Neural cell (in vitro differentiated cells): Measurements from ENCODE around the gene CRYZL1.

Experiments used
- EP300 ChIP-seq: fragments of 450-650 bp; conservative IDR thresholded peaks from 2 replicates; pipeline ENCODE4 v1.6.1; 2014; ENCODE audit warnings: antibody characterized with exemption, mild to moderate bottlenecking, moderate library complexity; ENCODE audit not compliant: poor library complexity, severe bottlenecking
- EZH2 ChIP-seq: fragments of 200-600, 300-800 bp; shearing (Covaris generic), sonication (generic); IDR thresholded peaks from 2 replicates; pipeline ENCODE4 v1.6.1; 2014; ENCODE audit warnings: antibody characterized with exemption, low read length, borderline replicate concordance, mild to moderate bottlenecking; ENCODE audit not compliant: insufficient read depth, poor library complexity, severe bottlenecking
- MXI1 ChIP-seq: fragments of 450-650 bp; conservative IDR thresholded peaks from 2 replicates; pipeline ENCODE4 v1.6.1; 2014; ENCODE audit warnings: antibody characterized with exemption, mild to moderate bottlenecking; ENCODE audit not compliant: poor library complexity, severe bottlenecking
- POLR2AphosphoS5 ChIP-seq: IDR thresholded peaks from 2 replicates; pipeline ENCODE4 v1.6.1; 2012
- RAD21 ChIP-seq: fragments of 450-650 bp; conservative IDR thresholded peaks from 2 replicates; pipeline ENCODE4 v1.6.1; 2014; ENCODE audit warnings: antibody characterized with exemption, mild to moderate bottlenecking, moderate library complexity
- REST ChIP-seq: IDR thresholded peaks from 2 replicates; pipeline ENCODE4 v1.6.1; 2012; ENCODE audit warnings: borderline replicate concordance
- SMC3 ChIP-seq: fragments of 450-650 bp; conservative IDR thresholded peaks from 2 replicates; pipeline ENCODE4 v1.6.1; 2014; ENCODE audit warnings: antibody characterized with exemption, mild to moderate bottlenecking, moderate library complexity; ENCODE audit not compliant: poor library complexity
- TAF1 ChIP-seq: IDR thresholded peaks from 2 replicates; pipeline ENCODE4 v1.6.1; 2012; ENCODE audit warnings: low read depth
- TF ChIP-seq, protein P1 (sequence below): fragments of 450-650 bp; IDR thresholded peaks from 2 replicates; pipeline ENCODE4 v1.5.1; 2014; ENCODE audit warnings: antibody characterized with exemption, mild to moderate bottlenecking, moderate library complexity; ENCODE audit not compliant: poor library complexity, severe bottlenecking

DNA sequence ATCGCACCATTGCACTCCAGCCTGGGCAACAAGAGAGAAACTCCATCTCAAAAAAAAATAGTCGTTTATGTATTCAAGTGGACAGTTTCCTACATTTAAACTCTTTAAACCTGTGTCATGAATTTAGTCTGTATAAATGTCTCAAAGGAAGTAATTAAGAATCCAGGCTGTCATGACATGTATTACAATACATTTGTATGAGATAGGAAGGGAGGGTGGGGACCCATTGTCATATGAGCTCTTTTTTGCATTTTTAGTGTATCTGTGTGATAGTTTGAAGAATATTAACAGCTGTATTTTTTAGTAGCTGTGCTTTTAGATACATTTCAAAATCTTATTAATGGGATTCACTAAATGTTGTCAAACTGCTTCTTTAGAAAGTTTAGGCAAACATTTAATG, 73.1 kb downstream of the CRYZL1 start:
- TF ChIP-seq MXI1, result no peak
- TF ChIP-seq, protein P1, sequence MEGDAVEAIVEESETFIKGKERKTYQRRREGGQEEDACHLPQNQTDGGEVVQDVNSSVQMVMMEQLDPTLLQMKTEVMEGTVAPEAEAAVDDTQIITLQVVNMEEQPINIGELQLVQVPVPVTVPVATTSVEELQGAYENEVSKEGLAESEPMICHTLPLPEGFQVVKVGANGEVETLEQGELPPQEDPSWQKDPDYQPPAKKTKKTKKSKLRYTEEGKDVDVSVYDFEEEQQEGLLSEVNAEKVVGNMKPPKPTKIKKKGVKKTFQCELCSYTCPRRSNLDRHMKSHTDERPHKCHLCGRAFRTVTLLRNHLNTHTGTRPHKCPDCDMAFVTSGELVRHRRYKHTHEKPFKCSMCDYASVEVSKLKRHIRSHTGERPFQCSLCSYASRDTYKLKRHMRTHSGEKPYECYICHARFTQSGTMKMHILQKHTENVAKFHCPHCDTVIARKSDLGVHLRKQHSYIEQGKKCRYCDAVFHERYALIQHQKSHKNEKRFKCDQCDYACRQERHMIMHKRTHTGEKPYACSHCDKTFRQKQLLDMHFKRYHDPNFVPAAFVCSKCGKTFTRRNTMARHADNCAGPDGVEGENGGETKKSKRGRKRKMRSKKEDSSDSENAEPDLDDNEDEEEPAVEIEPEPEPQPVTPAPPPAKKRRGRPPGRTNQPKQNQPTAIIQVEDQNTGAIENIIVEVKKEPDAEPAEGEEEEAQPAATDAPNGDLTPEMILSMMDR, result no peak
- TF ChIP-seq TAF1, result no peak
- TF ChIP-seq POLR2AphosphoS5, result no peak
- TF ChIP-seq RAD21, result no peak
- TF ChIP-seq EP300, result no peak
- TF ChIP-seq EZH2, result no peak
- no peak for TF ChIP-seq REST
- no peak for TF ChIP-seq SMC3
